GM12878 (cell line): Measurements from ENCODE around the gene UPF1. TPM values are rescaled to one million over a fixed set of nuclear protein-coding genes. Genes with fewer than 3 reads are reported as not detected.

ENCODE experiments used
- ATAC-seq: fragments of 200-7000 bp; cut with Tn5 transposase; 3 replicates; pipeline ENCODE4 v1.9.1; 2020; ENCODE audit warnings: mild to moderate bottlenecking, moderate library complexity
- BruUV-seq: library from RNA; stranded (reverse); fragments of 400-500 nt; replicated peaks from 2 replicates; lab custom pipeline; 2021; lab: Mats Ljungman, UMichigan
- CTCF ChIA-PET: fragments of 300-600 bp; sonication (Branson Sonifier 250); formaldehyde crosslinking; extraction: SDS; loops from one replicate; lab custom pipeline; 2021; ENCODE audit warnings: inconsistent platforms; lab: Yijun Ruan, JAX
- POLR2A ChIA-PET: fragments of 350-600 bp; formaldehyde crosslinking; extraction: SDS; loops from one replicate; lab custom pipeline; 2021; ENCODE audit warnings: inconsistent platforms; lab: Charles Lee
- RAD21 ChIA-PET: fragments of 300-600 bp; sonication (Branson Sonifier 250); formaldehyde crosslinking; loops from one replicate; lab custom pipeline; 2023; ENCODE audit warnings: antibody characterized with exemption; ENCODE audit not compliant: unreplicated experiment; lab: Charles Lee
- SMC1A ChIA-PET: fragments of 300-600 bp; sonication (Branson Sonifier 250); formaldehyde crosslinking; loops from one replicate; lab custom pipeline; 2023; ENCODE audit not compliant: unreplicated experiment, uncharacterized antibody; lab: Charles Lee
- DNase-seq: peaks from one replicate; pipeline ENCODE4 v3.0.0-alpha.2; 2011; ENCODE audit warnings: low read depth, low spot score
- FAIRE-seq: peaks from 3 replicates; lab custom pipeline; 2011; peaks lifted over from hg19 to GRCh38; lab: Jason Lieb, UNC
- H2AFZ ChIP-seq: 2 replicates; pipeline ENCODE4 v1.6.0; 2011; ENCODE audit warnings: low read depth, low read length, control low read depth; ENCODE audit not compliant: control insufficient read depth
- H3K27ac ChIP-seq: 2 replicates; pipeline ENCODE4 v1.5.1; 2011; ENCODE audit warnings: control low read depth; ENCODE audit not compliant: control insufficient read depth, insufficient read depth
- H3K27me3 ChIP-seq, 2 experiments: replicated peaks in 1 of 2; 2 replicates each; pipeline versions ENCODE4 v1.6.0 to v1.6.1; 2011; ENCODE audit warnings: low read length in 1 of 2; ENCODE audit not compliant: control insufficient read depth in 2 of 2, insufficient read depth in 2 of 2
- H3K36me3 ChIP-seq, 2 experiments: 2 replicates each; pipeline ENCODE4 v1.5.1; 2011; ENCODE audit warnings: low read length in 1 of 2; ENCODE audit not compliant: control insufficient read depth in 2 of 2, insufficient read depth in 2 of 2
- H3K4me1 ChIP-seq: 2 replicates; pipeline ENCODE4 v1.6.1; 2011; ENCODE audit warnings: mild to moderate bottlenecking, low read length, moderate library complexity, mixed read lengths; ENCODE audit not compliant: control insufficient read depth, insufficient read depth
- H3K4me2 ChIP-seq: 2 replicates; pipeline ENCODE4 v1.6.0; 2011; ENCODE audit warnings: control low read depth; ENCODE audit not compliant: control insufficient read depth, insufficient read depth
- H3K4me3 ChIP-seq: fragments of 200-600 bp; sonication (generic); 2 replicates; pipeline ENCODE4 v1.5.1; 2016
- H3K79me2 ChIP-seq: 2 replicates; pipeline ENCODE4 v1.6.0; 2011; ENCODE audit warnings: low read length; ENCODE audit not compliant: control insufficient read depth, insufficient read depth
- H3K9ac ChIP-seq: 2 replicates; pipeline ENCODE4 v1.8.0; 2011; ENCODE audit warnings: low read length, control low read depth, mixed read lengths; ENCODE audit not compliant: control insufficient read depth, insufficient read depth
- H3K9me3 ChIP-seq: replicated peaks from 3 replicates; pipeline ENCODE4 v1.5.1; 2011; ENCODE audit warnings: mild to moderate bottlenecking, low read length; ENCODE audit not compliant: control insufficient read depth, insufficient read depth
- H4K20me1 ChIP-seq: 2 replicates; pipeline ENCODE4 v1.6.0; 2011; ENCODE audit not compliant: control insufficient read depth, insufficient read depth
- CBFB ChIP-seq: IDR thresholded peaks from 2 replicates; pipeline ENCODE4 v1.6.1; 2016; ENCODE audit warnings: antibody characterized with exemption, low read depth
- CBX3 ChIP-seq: fragments of 200-600 bp; sonication (generic); IDR thresholded peaks from 2 replicates; pipeline ENCODE4 v1.6.1; 2016; ENCODE audit warnings: low read depth, borderline replicate concordance
- GABPA ChIP-seq: IDR thresholded peaks from 2 replicates; pipeline ENCODE4 v1.6.1; 2014; ENCODE audit warnings: antibody characterized with exemption, low read depth, mild to moderate bottlenecking, inconsistent platforms
- MEF2B ChIP-seq: fragments of 450-650 bp; IDR thresholded peaks from 2 replicates; pipeline ENCODE4 v1.6.1; 2018; ENCODE audit warnings: mild to moderate bottlenecking, moderate library complexity; ENCODE audit not compliant: partially characterized antibody, poor library complexity, severe bottlenecking
- WGBS: methylation state at CpG from one replicate; pipeline ENCODE4 v1.1.6; 2016; ENCODE audit warnings: low lambda C conversion rate; ENCODE audit not compliant: insufficient replicate concordance, insufficient coverage; ENCODE audit errors: missing lambda C conversion rate; 5-methylcytosine and 5-hydroxymethylcytosine counted together
- in situ Hi-C: fragments of 300-500 bp; cut with MboI; formaldehyde crosslinking; loops from 9 replicates; pipeline ENCODE4 v1.14.3; 2018; ENCODE audit warnings: mixed read lengths
- intact Hi-C: fragments of 100-400 bp; cut with micrococcal nuclease; formaldehyde crosslinking; loops from one replicate; pipeline ENCODE4 v1.14.2; 2022; ENCODE audit not compliant: unreplicated experiment
- polyA plus RNA-seq, 11 experiments: library from polyadenylated mRNA; depleted of rRNA in 4 of 11; unstranded in 6 of 11; stranded (reverse) in 5 of 11; fragments of >200 nt; fragmentation: Nextera tagmentation in 4 of 11; fragmentation: Illumina TruSeq in 1 of 11; extraction: Ambion mirVana in 4 of 11; extraction: Trizol in 1 of 11; gene quantifications; 1 replicate in 1 of 11; 2 replicates in 10 of 11; pipeline versions ENCODE4 v1.2.1 to v1.2.3, GENCODE V29; 2011 to 2016; ENCODE audit warnings: inconsistent platforms in 2 of 11, missing spikeins in 2 of 11, low read depth in 1 of 11
- total RNA-seq, 4 experiments: library from RNA; depleted of rRNA in 3 of 4; stranded (reverse); fragments of >200 nt in 3 of 4; fragmentation: Illumina TruSeq in 1 of 4; extraction: Trizol in 1 of 4; gene quantifications; 2 replicates each; pipeline versions ENCODE4 v1.2.1 to v1.2.3, GENCODE V29; 2013 to 2021
- TF ChIP-seq, protein P1 (sequence below): fragments of 150-350 bp; IDR thresholded peaks from 2 replicates; pipeline ENCODE4 v1.6.1; 2016; ENCODE audit warnings: low read depth, low read length

UPF1 gene
- total and polyA plus RNA-seq, 10 of the 15 experiments (the other 5 are each of a cell fraction or from before 2014, with no cell fraction given): 0.58 to 80.9 (median 18.7) TPM

DNA sequence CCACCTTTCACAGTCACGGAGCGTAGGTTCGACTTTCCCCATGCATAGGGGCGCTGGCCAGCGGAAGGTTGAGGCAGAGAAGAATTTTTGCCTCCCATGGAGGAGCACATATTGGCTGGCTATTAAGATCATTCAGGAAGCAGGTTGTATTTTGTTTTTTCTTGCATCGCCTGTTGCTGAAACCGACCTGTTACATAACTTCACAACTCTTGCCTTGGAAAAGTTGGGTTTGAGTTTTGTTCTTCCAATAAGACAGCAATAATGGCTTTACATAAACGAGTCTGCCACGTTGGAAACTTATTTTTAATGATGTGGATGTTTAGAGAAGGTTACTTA is 1.4 kb downstream of the UPF1 start:
- ChIA-PET CTCF (interaction anchor here (8.2 kb wide), 1 partner anchor 14 kb away, joined by 109 read pairs; no protein-coding TSS in a partner anchor), RAD21 (interaction anchor here (1.2 to 3.5 kb wide), 4 partner anchors 10 to 313 kb away, joined by 3 to 24 read pairs (median 5); no protein-coding TSS in a partner anchor), POLR2A (interaction anchor here (1.0 to 2.2 kb wide), 3 partner anchors 8 to 13 kb away, joined by 3 to 8 read pairs (median 6); no protein-coding TSS in a partner anchor), SMC1A (interaction anchor here (2.3 to 4.2 kb wide), 2 partner anchors 10 to 30 kb away, joined by 4 to 24 read pairs; no protein-coding TSS in a partner anchor)
- Histone ChIP-seq H3K9me3 (no peaks in the 10 kb centered on the region), H3K79me2 (peaks cover 64% of the 10 kb centered on the region), H4K20me1 (peaks cover 18% of the 10 kb centered on the region), H3K4me1 (peaks cover 11% of the 10 kb centered on the region), H3K27me3 (no peaks in the 10 kb centered on the region), H3K27ac (peak overlapping the region; percentile 91), H3K4me2 (peak overlapping the region; percentile 73), H3K9ac (peak overlapping the region; percentile 84), H2AFZ (no peak overlapping the region), H3K4me3 (peak overlapping the region; percentile 93), H3K36me3 (peaks cover 4 to 6% of the 10 kb centered on the region in 2 experiments; a peak in 3 of 4 replicates)
- no TSS peak for BruUV-seq
- ATAC-seq (peak; percentile 14), FAIRE-seq (no peak), DNase-seq (no peak)
- TF ChIP-seq, protein P1, sequence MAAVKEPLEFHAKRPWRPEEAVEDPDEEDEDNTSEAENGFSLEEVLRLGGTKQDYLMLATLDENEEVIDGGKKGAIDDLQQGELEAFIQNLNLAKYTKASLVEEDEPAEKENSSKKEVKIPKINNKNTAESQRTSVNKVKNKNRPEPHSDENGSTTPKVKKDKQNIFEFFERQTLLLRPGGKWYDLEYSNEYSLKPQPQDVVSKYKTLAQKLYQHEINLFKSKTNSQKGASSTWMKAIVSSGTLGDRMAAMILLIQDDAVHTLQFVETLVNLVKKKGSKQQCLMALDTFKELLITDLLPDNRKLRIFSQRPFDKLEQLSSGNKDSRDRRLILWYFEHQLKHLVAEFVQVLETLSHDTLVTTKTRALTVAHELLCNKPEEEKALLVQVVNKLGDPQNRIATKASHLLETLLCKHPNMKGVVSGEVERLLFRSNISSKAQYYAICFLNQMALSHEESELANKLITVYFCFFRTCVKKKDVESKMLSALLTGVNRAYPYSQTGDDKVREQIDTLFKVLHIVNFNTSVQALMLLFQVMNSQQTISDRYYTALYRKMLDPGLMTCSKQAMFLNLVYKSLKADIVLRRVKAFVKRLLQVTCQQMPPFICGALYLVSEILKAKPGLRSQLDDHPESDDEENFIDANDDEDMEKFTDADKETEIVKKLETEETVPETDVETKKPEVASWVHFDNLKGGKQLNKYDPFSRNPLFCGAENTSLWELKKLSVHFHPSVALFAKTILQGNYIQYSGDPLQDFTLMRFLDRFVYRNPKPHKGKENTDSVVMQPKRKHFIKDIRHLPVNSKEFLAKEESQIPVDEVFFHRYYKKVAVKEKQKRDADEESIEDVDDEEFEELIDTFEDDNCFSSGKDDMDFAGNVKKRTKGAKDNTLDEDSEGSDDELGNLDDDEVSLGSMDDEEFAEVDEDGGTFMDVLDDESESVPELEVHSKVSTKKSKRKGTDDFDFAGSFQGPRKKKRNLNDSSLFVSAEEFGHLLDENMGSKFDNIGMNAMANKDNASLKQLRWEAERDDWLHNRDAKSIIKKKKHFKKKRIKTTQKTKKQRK: no peak
- no peak for TF ChIP-seq CBX3
- no peak for TF ChIP-seq CBFB
- no peak for TF ChIP-seq GABPA
- no peak for TF ChIP-seq MEF2B
- in situ Hi-C loops (no loop called here), intact Hi-C loops (loop anchor here (5.0 kb wide), 1 partner anchor 241 kb away; no protein-coding TSS in a partner anchor)
- WGBS: 0% methylated on average over 9 of the region's 9 CpGs
